ENCODE results near the gene ATP10A.

The ATP10A gene

DNA sequence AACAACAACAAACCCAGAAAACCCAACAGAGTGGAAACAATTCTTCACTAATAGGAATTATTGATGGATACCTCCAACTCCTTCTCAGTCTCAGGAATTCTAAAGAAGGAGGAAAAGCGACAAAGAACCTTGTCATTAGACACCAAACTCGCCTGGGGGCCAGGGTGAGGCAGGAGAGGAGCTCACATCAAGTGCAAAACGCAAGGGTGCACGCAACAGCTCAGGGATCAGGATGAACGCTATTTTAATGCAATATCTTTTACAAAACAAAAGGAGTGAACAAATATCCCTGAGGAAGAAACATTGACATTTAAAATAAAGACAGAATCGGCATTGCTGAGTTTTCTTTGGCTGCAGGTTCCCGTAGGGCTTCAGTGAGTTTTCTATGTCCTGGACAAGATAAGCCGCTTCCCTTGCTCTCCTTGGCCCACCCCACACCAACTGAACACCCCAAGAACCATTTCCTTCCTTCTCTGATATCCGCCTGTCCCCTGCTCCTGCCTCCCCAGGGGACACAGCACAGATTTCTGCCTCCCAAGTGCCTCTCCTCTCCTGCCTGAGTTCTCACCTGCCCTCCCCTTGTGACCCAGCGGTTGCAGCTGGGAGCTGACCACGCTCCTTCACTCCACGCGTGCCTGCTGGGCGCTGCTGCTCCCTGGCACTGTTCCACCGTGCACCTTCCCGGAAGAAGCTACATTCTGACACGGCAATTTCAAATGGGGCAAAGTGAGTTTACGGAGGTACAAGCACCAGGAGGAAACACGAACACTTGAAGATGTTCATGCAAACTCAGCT lies 63.0 kb downstream of the ATP10A start:
- no peak for TF ChIP-seq ZFX (IDR thresholded peaks at IDR 0.05)
- TF ChIP-seq, protein P1, sequence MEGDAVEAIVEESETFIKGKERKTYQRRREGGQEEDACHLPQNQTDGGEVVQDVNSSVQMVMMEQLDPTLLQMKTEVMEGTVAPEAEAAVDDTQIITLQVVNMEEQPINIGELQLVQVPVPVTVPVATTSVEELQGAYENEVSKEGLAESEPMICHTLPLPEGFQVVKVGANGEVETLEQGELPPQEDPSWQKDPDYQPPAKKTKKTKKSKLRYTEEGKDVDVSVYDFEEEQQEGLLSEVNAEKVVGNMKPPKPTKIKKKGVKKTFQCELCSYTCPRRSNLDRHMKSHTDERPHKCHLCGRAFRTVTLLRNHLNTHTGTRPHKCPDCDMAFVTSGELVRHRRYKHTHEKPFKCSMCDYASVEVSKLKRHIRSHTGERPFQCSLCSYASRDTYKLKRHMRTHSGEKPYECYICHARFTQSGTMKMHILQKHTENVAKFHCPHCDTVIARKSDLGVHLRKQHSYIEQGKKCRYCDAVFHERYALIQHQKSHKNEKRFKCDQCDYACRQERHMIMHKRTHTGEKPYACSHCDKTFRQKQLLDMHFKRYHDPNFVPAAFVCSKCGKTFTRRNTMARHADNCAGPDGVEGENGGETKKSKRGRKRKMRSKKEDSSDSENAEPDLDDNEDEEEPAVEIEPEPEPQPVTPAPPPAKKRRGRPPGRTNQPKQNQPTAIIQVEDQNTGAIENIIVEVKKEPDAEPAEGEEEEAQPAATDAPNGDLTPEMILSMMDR (conservative IDR thresholded peaks at IDR 0.05): no peak
- no peak overlapping the region for H3K27ac ChIP-seq

DNA sequence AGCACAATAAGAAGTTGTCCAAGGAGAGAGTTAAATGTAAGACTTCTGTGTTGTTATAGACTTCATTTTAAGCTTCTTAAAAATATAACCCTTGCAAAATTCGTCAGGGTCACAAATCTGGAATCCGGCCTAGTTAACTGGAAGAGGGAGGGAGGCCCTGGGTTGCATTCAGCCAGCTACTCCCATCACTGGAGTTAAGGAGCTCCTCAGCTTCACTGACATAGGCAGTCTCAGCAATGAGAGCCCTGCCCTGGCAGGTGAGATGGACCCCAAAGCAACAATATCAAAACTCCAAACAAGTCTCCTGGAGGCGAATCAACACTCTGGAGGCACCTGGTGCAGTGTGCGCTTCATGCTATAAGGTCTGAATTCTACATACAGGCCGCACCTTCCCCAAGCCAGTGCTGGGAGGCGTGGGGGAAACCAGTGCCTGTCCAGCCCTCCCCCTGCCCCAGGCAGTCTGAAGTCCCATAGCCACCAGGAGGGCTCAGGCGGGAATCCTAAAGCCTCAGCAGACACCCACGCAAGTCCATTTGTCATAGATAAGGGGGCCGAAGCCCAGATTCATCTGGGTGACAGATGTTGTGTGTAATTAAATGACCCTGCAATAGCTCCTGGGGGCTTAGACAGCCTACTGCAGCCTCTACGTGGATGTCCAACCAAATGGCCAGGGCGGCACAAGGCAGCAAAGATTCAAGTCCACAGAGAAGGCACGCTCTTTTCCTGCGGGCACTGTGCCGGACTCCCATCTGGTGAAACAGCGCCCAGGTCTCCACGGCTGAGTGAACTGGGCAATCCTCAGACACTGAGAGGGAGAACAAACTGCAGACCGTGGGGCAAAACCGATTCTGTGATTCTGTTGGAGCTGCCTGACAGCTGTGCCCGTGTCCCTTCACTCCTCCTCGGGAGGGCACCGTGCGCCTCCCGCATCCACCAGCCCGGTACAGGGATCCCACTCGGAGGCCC lies 64.9 kb downstream of the ATP10A start:
- no peak overlapping the region for H3K27ac ChIP-seq
- no peak for TF ChIP-seq ZFX (IDR thresholded peaks at IDR 0.05)
- TF ChIP-seq, protein P1 (conservative IDR thresholded peaks at IDR 0.05): no peak

DNA sequence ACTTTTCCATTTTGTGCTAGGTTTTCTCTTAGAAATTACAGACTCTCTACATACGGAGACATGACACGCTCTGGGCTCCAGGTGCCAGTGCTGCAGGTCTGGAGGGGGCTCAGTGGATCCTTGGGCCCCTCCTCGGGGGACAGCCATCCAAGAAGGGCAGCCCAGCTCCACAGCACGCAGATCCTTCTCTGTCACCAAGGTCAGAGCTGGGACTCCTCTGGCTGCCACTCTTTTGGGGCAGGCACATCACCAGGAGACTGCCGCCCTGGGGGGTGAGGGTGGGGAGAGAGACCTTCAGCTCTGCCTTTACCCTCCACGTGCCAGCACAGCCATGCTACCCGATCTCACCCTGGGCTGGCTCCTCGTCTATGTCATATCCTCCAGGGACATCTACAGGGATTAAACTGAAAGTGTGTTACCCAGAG lies 65.6 kb downstream of the ATP10A start:
- TF ChIP-seq, protein P1 (conservative IDR thresholded peaks at IDR 0.05): no peak
- TF ChIP-seq ZFX (IDR thresholded peaks at IDR 0.05): no peak
- H3K27ac ChIP-seq: no peak overlapping the region

DNA sequence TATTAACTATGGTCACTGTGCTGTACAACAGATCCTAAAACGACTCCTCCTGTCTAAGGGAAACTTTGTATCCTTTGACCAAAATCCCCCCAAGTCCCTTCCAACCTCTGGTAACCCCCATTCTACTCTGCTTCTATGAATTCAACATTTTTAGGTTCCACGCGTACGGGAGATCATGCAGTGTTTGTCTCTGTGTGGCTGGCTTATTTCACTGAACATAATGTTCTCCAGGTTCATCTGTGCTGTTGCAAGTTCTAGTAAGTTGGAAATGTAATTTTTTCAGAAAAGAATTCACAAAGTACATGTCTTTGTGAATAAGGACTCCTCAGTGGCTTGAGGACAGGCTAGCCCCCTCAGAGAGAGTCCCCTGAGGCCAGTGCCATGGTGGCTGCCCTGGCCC lies 66.1 kb downstream of the ATP10A start:
- H3K27ac ChIP-seq: no peak overlapping the region
- TF ChIP-seq, protein P1 (conservative IDR thresholded peaks at IDR 0.05): no peak
- TF ChIP-seq ZFX (IDR thresholded peaks at IDR 0.05): no peak

DNA sequence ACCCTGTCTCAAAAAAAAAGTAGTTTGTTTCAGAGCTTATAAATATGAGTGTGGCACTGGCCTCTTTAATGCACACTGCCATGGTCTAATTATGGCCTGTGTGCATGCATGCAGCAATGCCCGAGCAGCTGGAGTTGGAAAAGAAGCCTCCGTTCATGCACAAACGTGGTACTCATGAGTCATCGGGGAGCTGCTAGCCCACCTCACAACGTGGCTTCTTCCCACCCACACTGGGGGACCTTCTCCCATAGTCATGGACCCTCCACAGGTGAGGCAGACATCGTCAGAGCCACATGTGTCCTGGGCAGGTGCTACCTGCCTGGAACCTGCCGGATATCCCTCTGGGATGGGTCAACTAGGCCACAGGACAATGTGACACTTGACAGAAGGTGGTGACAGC lies 66.7 kb downstream of the ATP10A start:
- H3K27ac ChIP-seq: no peak overlapping the region
- TF ChIP-seq, protein P1 (conservative IDR thresholded peaks at IDR 0.05): no peak
- no peak for TF ChIP-seq ZFX (IDR thresholded peaks at IDR 0.05)

DNA sequence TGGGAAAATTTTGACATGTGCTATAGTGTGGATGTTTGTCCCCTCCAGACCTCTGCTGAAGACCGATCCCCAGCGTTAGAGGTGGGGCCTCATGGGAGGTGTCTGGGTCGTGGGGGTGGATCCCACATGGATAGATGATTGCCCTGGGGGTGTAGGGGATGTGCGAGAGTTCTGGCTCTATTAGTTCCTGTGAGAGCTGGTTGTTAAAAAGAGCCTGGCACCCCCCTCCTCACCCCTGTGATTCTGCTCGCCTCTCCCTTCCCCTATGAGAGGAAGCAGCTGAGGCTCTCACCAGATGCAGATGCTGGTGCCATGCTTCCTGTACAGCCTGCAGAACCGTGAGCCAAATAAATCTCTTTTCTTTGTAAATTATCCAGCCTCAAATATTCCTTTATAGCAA lies 67.4 kb downstream of the ATP10A start:
- no peak overlapping the region for H3K27ac ChIP-seq
- TF ChIP-seq, protein P1 (conservative IDR thresholded peaks at IDR 0.05): no peak
- TF ChIP-seq ZFX (IDR thresholded peaks at IDR 0.05): no peak

DNA sequence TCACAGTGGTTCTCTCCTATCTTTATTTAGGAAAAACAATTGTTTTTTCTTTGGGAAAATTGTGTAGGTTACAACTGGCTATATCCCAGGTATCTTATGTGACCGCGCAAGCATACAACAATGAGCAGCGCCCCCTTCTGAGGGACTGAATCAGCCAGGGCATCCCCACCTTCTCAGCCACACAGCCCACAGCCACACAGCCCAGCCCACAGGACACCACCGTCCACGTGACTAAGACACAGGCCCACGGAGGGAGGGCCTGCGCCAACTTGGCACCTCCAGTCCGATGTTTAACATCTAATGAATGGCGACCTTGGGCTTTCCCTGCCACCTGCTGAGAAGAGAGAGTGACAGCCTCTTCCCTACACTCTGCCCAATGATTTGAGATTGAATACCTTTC lies 68.1 kb downstream of the ATP10A start:
- H3K27ac ChIP-seq: no peak overlapping the region

More for the DNA sequence above, 68.1 kb downstream of the ATP10A start:
- no peak for TF ChIP-seq ZFX (IDR thresholded peaks at IDR 0.05)
- TF ChIP-seq, protein P1 (conservative IDR thresholded peaks at IDR 0.05): no peak
